ENCODE data around the gene FOXN1.
"Not testable (repeated sequence)": the region's sequence is repeated elsewhere in the genome, so short reads cannot be mapped to it uniquely, and the experiment has no call there.

FOXN1 gene

GRCh38 chr17:28573966-28574480 lies 67.9 kb downstream of the FOXN1 start:
- DNase-seq (ENCODE audit: low read depth in 2 of 2) = no peak

DNA sequence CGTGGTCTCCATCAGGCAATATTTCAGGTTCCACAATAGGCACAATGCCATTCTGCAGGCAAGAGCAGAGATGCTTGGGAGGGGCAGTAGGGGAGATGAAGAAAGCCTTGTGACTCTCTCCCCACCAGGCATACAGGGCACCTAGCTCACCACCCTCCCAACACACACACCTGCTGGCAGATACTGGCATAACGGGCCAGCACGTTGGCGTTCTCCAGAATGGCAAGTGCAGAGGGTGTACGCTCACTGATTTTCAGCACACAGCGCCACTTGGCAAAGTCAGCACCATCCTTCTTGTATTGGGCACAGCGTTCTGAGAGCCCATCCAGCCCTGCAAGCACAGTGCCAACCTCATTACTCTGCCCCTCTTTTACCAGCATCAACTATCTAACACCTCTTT lies 68.4 kb downstream of the FOXN1 start:
- DNase-seq (ENCODE audit: low read depth in 2 of 2) = no peak

DNA sequence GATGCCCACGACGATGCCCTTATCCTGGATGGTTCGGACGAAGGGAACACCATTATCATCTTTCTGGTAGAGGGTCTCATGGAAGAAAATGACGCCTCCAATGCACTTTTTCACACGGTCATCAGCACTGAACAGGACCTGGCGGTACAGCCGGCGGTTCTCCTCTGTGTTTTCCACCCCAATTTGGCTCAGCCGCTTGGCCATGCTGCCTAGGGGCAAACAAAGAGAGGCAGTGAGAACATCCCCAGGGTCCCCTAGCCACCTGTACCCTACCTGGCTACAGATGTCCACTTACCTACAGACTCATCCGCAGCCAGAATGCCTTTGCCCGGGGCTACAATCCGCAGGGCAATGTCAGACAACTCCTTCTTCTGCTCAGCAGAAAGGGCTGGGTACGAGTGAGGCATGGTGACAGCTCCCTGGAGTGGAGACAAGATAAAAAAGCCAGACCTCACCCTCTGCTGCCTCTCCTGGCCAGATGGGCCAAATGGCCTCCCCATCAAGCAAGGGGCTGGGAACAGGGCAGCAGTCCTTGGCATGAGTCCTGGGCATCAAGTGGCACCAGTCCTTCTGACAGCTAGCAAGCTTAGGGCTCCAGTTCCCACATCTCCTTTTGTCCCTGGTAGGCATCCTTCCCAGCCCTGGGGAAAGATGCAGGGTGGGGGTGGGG lies 69.1 kb downstream of the FOXN1 start:
- DNase-seq (ENCODE audit: low read depth in 2 of 2) = no peak

GRCh38 chr17:28576016-28576415 lies 69.9 kb downstream of the FOXN1 start:
- DNase-seq (ENCODE audit: low read depth in 2 of 2) = not testable (repeated sequence)

- peak; percentile 96 to 99 for DNase-seq (ENCODE audit: low read depth in 2 of 2)
These were observed 70.8 kb downstream of the FOXN1 start, which contains the start of gene ALDOC for GRCh38 chr17:28576758-28577465. Gene ALDOC (minus strand): TSS chr17:28576895. CDS start chr17:28575532, 1,363 bp downstream.

GRCh38 chr17:28577466-28577824 lies 71.3 kb downstream of the FOXN1 start:
- no peak for DNase-seq (ENCODE audit: low read depth in 2 of 2)

DNA sequence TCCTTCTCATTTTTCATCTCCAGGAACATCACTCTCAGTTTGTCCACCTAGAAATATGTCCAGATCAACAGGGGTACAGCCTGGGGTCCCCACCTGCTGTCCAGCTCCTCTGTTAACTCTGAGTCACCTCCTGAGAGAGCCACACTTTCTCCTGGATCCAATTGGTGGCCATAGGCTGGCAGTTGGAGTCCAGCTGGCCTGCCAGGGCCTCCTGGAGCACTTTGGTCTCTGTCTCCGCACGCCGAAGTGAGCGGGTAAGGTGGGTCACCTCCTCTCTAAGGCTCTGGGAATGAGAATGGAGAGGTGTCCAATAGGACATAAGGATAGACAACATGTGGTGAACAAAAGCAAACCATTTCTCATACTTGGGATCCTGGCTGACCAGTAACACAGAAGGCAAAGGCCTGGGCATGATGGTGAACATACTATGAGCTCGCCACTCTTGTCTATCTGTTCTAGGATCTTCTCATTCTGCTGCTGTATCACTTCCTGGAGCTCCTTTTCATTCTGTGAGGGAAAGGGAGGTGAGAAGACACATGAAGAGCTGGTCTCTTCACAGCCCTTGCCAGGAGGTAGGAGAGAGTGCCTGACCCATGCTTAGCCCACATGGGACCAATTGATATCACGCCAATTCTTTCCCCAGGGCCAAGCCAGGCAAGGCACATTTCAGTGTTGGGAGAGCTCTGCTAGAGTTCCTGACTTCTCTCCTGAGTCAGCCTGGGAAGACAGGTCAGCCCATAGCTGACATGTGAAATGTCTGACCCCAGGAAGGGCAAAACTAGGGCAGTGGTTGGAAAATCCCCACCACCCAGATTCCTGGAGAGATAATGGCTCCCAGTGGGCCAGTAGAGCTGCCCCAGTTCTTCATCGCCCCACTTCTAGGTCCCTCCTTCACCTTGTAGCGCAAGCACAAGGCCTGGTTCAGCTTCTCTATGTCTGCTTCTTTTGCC lies 72.4 kb downstream of the FOXN1 start:
- DNase-seq (ENCODE audit: low read depth in 2 of 2) = no peak

DNA sequence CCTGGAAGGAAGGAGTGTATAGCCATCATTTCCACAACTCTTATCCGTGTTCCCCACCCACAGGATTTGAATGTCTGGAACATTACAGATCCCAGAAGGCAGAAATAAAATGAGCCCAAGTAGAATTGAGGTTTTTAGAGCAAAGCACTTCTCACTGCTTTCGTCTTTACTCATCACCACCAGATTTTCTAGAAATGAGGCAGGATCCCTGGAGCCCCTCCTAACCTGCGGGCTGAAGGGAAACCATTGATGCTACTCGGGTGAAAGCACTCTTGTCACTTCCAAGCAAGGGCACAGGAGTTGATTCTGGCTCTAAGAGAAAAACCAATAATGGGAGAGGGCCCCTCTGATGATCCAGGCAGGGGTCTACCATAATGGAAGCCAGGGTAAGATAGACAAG lies 73.4 kb downstream of the FOXN1 start:
- DNase-seq (ENCODE audit: low read depth in 2 of 2) = no peak

- DNase-seq (ENCODE audit: low read depth in 2 of 2) = no peak
These were observed 74.8 kb downstream of the FOXN1 start for GRCh38 chr17:28580959-28581358.

GRCh38 chr17:28582513-28582912 lies 76.4 kb downstream of the FOXN1 start:
- DNase-seq (ENCODE audit: low read depth in 2 of 2) = no peak

GRCh38 chr17:28584434-28584833 lies 78.3 kb downstream of the FOXN1 start:
- DNase-seq (ENCODE audit: low read depth in 2 of 2) = no peak

DNA sequence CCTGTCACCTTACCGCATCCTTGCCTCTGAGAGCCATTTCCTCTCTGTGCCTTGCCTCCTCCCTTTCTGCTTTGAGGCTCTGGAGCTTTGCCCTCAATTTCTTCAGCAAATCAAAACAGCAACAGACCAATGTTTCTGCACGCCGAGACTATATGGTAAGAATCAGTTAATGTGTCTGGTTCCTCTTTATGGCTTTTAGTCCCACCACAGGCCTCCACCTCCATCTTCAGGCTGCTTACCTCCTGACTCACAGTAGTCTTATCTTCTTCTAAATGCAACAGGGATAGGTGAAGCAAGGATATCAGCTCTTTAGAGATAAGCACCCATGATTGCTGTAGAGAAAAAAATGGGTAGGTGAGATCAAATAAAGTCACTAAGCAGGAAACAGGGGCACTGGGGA lies 79.7 kb downstream of the FOXN1 start:
- DNase-seq (ENCODE audit: low read depth in 2 of 2) = no peak

All from stimulated activated CD4-positive, alpha-beta T cell treated with anti-CD3 and anti-CD28 coated beads, Interleukin-1b, Interleukin-23, amount 100 ng/mL, for 1 hour (primary cell).